GM19023 (cell line): ENCODE results near the gene CTNNB1.

ENCODE experiments used
- ATAC-seq: cut with Tn5 transposase; IDR thresholded peaks from one replicate; pipeline ENCODE4 v1.9.1; 2021; ENCODE audit warnings: mild to moderate bottlenecking, moderate library complexity; ENCODE audit not compliant: unreplicated experiment

The CTNNB1 gene

DNA sequence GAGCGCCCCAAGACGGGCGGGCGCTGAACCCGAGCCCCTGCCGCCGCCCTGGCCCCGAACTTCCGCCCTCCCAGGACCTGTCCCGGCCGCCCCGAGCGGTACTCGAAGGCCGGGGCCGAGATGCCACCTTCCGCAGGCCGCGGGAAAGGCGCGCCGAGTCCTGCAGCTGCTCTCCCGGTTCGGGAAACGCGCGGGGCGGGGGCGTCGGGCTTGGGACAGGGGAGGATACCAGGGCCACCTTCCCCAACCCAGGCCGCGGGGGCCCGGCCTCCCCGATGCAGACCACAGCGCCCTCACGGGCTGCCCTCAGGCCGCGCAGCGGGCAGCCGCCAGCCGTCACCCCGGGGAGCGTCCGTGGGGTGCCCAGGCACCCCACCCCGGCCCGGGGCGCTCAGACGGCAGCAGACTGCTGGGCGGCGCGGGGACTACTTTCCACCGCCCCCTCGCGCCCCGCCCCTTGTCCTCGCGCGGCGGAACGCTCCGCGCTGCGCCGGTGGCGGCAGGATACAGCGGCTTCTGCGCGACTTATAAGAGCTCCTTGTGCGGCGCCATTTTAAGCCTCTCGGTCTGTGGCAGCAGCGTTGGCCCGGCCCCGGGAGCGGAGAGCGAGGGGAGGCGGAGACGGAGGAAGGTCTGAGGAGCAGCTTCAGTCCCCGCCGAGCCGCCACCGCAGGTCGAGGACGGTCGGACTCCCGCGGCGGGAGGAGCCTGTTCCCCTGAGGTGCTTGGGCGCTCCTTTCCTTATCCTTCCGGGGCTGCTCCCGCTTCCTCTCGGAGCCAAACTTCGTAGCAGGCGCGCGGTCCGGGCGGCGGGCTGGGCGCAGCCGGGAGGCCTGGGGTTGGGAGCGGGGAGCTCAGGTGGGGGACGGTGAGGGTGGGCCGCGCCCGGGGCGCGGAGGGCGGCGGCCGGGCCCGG lies at the start of gene CTNNB1:
TSS of gene CTNNB1 (plus strand) at position 556 of the 916 bp plus-strand sequence. CDS start 24,564 bp downstream, outside the sequence.
- peak; percentile 74 for ATAC-seq

DNA sequence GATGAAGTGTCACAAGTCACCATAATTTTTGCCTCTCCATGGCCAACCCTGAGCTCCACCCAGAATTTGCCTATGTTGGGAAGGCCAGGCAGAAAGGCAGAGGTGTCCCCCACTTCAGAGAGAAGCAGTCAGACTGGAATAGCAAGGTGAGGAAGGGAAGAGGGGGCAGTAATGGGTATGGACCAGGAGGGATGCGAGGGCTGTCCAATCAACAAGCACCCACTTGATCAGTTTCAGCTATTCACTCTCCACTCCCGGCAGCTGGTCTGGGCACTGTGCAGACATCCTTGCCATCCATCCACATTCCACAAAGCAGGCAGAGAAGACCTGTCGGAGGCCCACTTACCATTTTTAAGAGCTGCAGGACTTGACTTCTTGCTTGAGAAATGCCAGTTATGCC lies 43.5 kb upstream of the CTNNB1 start:
- no peak for ATAC-seq

GRCh38 chr3:41158947-41159346 lies 40.4 kb upstream of the CTNNB1 start:
- no peak for ATAC-seq

DNA sequence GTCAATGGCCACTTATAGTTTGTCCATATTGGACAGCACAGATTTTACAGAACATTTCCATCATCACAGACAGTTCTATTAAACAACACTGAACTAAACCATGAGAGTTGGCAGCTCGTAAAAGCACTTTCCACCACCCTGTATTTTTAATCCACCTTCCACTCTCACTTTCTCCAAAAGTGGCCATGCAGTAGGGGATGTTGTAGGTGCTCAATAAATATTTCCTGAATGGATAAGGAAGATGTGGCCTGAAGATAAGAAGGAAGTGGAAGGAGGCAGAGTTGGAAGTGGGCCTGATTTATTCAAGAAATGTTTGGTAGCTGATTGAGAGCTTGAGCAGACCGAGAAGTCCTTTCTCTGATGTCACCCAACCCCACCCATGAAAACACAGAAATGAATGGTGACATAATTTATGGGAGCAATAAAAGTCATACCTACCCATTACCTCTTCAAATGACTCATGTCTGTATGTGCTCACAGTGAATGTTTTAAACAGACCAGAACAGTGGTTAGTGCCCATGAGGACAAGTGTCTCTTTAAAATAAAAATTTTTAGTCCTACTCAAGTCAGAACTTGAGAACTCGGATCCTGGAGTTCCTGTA lies 39.6 kb upstream of the CTNNB1 start:
- ATAC-seq = no peak

GRCh38 chr3:41162541-41162940 lies 36.8 kb upstream of the CTNNB1 start:
- no peak for ATAC-seq

GRCh38 chr3:41163006-41163405 lies 36.3 kb upstream of the CTNNB1 start:
- ATAC-seq = no peak

DNA sequence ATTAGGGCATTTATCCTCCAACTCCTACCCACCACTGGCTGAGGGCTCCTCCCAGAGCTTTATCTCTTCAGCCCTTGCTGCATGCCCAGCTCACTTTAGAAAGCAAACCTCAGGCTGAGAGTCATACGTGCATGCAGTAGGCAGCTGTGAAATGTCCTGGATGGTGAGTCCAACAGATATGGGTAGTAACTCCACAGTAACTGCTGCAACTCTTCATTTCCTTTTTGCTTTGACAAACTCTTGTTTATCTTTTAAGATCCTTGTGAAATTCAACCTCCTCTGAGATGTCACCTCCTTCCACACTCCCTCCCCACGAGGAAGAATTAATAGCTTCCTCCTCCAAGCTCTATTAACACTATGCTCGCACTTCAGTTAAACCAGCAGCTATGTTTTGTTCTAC lies 35.9 kb upstream of the CTNNB1 start:
- ATAC-seq = no peak

DNA sequence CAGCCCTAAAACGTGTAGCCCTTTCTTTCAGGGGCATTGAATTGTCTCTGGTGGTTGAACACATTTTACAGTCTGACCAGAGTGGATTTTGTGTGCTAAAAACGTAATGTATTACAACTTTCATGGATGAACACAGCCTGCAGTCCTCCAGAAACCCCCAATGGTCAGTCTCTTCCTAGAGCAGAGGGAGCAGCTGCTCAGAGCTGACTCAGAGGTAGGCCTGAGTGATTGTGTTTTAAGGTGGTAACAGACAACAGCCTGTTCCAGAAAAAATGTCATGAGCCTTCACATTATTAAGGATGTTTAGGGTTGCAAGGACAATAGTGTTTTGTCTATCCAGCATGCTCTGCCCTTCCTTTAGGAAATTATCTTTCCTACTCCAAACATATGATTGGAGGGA lies 34.5 kb upstream of the CTNNB1 start:
- no peak for ATAC-seq

DNA sequence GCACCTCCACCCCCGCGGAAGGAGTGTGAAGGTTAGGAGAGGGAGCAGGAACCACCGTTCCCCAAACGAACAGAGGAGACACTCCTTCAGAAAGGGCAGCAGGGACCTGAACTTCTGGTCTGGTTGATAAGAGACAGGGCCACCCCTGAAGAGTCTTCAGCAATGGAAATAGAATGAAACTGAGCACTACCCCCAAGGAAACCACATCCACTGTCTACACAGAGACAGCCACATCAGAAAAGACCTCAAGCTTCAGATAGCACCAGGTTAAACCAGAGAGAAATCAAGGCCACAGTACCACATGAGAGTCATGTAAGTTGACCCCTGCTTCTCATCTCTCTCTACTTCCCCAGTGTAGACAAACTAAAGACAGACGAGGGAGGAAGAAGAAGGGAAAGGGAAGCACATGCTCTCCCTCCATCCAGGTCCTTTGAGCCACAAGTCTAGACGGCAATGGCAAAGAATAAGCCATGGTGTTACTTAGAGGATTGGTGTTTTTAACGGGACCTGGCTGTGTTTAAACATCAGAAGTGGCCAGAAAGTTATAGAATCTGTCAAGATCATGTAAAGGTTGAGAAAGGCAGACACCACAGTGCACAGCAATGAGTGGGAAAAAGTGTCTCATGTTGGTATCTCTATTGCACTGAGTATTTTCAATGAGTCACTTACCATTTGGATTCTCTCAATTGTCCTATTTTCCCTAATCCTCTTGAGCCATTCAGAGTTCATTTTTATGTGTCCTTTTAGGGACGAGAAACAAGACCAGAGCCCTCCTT lies 31.4 kb upstream of the CTNNB1 start:
- no peak for ATAC-seq

GRCh38 chr3:41169023-41169422 lies 30.3 kb upstream of the CTNNB1 start:
- ATAC-seq = no peak

- ATAC-seq = no peak
Observed at GRCh38 chr3:41173926-41174885, 25.1 kb upstream of the CTNNB1 start.

DNA sequence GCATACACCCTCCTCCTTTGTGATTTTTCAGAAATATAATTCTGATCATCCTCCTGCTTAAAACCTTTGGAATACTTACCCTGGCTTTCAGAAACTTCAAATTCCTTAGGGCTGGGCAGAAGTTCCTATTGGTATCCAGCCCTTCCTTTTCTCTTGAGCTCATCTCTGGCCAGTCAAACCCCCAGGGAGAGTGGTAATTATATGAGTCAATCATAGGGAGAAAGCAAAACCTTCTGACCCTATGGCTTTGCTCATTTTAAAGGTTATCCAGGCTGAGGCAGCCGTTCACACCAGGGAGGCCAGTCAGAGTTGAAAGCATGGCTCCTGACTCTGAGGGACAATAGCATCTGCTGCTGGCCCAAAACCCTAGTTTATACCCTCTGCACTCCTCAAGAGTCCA lies 23.9 kb upstream of the CTNNB1 start:
- no peak for ATAC-seq

DNA sequence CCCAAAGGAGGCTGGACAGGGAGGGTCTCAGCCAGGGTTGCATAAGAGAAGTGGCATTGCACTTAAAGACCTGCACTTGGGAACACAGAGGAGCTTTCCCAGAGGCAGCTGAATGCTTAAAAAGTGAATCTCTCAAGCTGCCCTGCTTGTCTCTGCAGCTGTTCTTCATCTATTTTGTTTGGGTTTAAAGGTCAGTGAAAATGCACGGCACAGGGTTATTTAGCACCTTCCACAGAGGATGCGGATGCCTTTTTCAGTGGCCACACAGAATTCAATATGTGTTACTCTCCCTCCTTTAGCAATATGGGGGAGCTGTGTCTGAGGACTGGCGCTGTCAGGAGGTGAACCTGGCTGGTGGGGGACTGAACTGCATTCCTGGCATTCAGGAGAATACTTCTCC lies 22.7 kb upstream of the CTNNB1 start:
- no peak for ATAC-seq

GRCh38 chr3:41178576-41178975 lies 20.7 kb upstream of the CTNNB1 start:
- no peak for ATAC-seq

- ATAC-seq = no peak
Observed at GRCh38 chr3:41180396-41180795, 18.9 kb upstream of the CTNNB1 start.

DNA sequence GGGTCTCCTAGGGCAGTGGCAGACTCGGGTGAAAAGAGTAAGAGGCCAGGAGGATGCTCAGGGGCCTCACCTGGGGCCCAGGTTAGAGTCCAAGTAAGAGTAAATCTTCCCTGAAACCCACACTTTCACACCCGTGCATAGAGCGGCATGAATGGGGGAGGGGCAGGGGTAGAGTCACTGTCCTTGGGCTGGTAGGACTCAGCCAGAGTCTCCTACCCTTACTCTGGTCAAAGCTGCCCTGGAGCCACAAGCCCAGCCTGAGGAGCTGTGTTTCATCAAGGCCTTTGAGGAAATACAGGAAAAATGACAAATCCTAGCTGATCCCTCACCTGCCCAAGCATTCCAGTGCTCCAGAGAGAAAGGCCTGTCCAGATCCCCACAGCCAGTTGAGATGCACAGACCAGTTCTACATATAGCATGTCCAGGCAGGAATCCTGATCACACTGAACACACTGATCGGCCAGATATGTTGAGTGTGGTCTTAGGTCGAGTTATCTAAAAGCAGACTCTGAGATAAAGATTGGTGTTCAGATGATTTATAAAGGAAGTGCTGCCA lies 16.7 kb upstream of the CTNNB1 start:
- ATAC-seq = no peak

DNA sequence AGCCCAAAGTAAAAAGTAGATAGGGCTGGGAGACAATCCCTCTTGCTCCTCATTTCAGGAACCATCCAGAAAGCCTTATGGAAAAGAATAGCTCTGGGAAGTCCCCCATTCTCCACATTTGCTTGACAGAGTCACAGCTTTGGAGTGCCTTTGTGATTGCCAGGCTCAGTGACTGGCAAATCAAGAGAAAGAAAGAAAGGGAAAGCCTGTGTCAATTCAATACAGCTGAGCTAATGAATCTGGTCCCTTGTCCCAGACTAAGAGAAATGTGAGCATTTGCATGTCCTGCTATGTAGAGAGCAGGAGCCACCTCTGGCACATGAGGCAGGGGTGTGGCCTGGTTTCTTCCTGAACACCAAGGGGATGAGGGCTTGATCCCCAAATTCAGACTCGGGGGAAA lies 14.9 kb upstream of the CTNNB1 start:
- no peak for ATAC-seq

DNA sequence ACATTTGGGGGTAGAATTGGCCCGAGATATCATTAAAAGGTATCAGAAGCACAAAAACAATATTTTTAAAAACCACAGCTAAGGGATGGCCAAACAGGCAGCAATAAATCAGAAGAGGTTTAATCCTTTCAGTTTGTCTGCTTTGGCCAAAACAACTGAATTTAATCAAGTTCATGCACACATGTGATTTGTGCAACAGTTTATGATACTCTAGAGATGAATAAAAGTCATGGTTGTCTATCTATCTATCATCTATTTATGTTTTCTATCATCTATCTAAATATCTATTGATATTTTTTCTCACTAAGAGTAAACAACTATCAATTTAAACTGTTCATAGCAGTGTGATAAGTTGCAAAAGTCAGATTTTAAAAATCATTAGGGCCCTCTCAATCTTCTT lies 13.0 kb upstream of the CTNNB1 start:
- ATAC-seq = no peak

DNA sequence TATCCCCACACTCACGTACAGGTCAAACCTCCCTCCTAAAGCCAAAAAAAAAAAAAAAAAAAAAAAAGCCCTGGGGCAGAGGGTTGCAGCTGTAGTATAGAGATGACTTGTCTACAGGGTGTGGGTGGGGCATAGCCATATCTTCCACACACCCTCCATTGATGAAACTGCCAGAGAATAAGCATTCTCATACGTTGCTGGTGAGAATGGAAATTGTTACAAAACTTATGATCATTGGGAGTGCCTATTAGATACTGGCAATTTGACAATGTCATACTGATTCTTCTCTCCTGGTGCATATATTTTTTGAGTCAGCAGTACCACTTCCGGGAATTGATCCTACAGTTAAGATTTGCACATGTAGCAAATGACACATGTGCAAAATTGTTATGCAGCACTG lies 11.0 kb upstream of the CTNNB1 start:
- no peak for ATAC-seq
